Mesendoderm (in vitro differentiated cells): Measurements from ENCODE around the gene BMPR1B.
A peak's percentile ranks its signal among the peaks of the same experiment; 100 is the strongest.

Experiments used
- DNase-seq: peaks from one replicate; pipeline ENCODE4 v3.0.0; 2013
- H2AK5ac ChIP-seq: 2 replicates; pipeline ENCODE4 v1.6.1; 2013; ENCODE audit warnings: low read length, inconsistent platforms
- H2BK120ac ChIP-seq: 2 replicates; pipeline ENCODE4 v1.6.1; 2013; ENCODE audit warnings: low read depth, mild to moderate bottlenecking, low read length, moderate library complexity, mixed read lengths
- H2BK15ac ChIP-seq: replicated peaks from 2 replicates; pipeline ENCODE4 v1.6.1; 2013; ENCODE audit warnings: low read depth, mild to moderate bottlenecking, moderate library complexity
- H2BK5ac ChIP-seq: 2 replicates; pipeline ENCODE4 v1.6.1; 2013; ENCODE audit warnings: low read length, inconsistent platforms
- H3K18ac ChIP-seq: 2 replicates; pipeline ENCODE4 v1.6.1; 2013; ENCODE audit warnings: mild to moderate bottlenecking, low read length, mixed read lengths
- H3K23ac ChIP-seq: one replicate; pipeline ENCODE4 v1.6.1; 2013; ENCODE audit warnings: low read length
- H3K27ac ChIP-seq: 2 replicates; pipeline ENCODE4 v1.5.1; 2013; ENCODE audit warnings: low read depth, mild to moderate bottlenecking, inconsistent platforms, low read length, moderate library complexity
- H3K27me3 ChIP-seq: 2 replicates; pipeline ENCODE4 v1.6.1; 2013; ENCODE audit warnings: low read length, control low read depth, mild to moderate bottlenecking, inconsistent platforms; ENCODE audit not compliant: insufficient read depth, poor library complexity
- H3K36me3 ChIP-seq: 2 replicates; pipeline ENCODE4 v1.6.1; 2013; ENCODE audit warnings: low read length, inconsistent platforms; ENCODE audit not compliant: control insufficient read depth, insufficient read depth
- H3K4ac ChIP-seq: one replicate; pipeline ENCODE4 v1.6.1; 2013; ENCODE audit warnings: low read depth, mild to moderate bottlenecking, low read length, moderate library complexity
- H3K4me1 ChIP-seq: 2 replicates; pipeline ENCODE4 v1.6.1; 2013; ENCODE audit warnings: low read depth, low read length, inconsistent platforms; ENCODE audit not compliant: control insufficient read depth
- H3K4me2 ChIP-seq: 2 replicates; pipeline ENCODE4 v1.6.1; 2013; ENCODE audit warnings: low read length
- H3K4me3 ChIP-seq: 2 replicates; pipeline ENCODE4 v1.5.1; 2013; ENCODE audit warnings: mild to moderate bottlenecking, low read length
- H3K56ac ChIP-seq: one replicate; pipeline ENCODE4 v1.6.1; 2013; ENCODE audit warnings: low read length
- H3K79me1 ChIP-seq: 2 replicates; pipeline ENCODE4 v1.6.1; 2013; ENCODE audit warnings: low read length, inconsistent platforms
- H3K79me2 ChIP-seq: 2 replicates; pipeline ENCODE4 v1.6.1; 2013; ENCODE audit warnings: mild to moderate bottlenecking, low read length; ENCODE audit not compliant: control insufficient read depth, insufficient read depth
- H3K9ac ChIP-seq: 2 replicates; pipeline ENCODE4 v1.6.1; 2013; ENCODE audit warnings: low read length, inconsistent platforms
- H4K5ac ChIP-seq: one replicate; pipeline ENCODE4 v1.6.1; 2013; ENCODE audit warnings: low read length
- H4K8ac ChIP-seq: one replicate; pipeline ENCODE4 v1.6.1; 2013; ENCODE audit warnings: low read depth, mild to moderate bottlenecking, control low read depth, low read length, moderate library complexity
- WGBS: extraction: QIAGEN DNeasy Blood & Tissue Kit; methylation state at CpG from one replicate; pipeline ENCODE4 v1.1.7; 2013; ENCODE audit warnings: low lambda C conversion rate, missing lambda C conversion rate; ENCODE audit not compliant: insufficient coverage; ENCODE audit errors: extremely low coverage; 5-methylcytosine and 5-hydroxymethylcytosine counted together

The BMPR1B gene

GRCh38 chr4:94944726-94945125 is 187.0 kb downstream of the BMPR1B start:
- no peak overlapping the region for H3K23ac ChIP-seq
- H2BK5ac ChIP-seq, result no peak overlapping the region
- no peaks in the 10 kb centered on the region for H3K79me1 ChIP-seq
- peaks cover 9% of the 10 kb centered on the region for H3K4me1 ChIP-seq
- no peak overlapping the region for H4K8ac ChIP-seq
- H3K56ac ChIP-seq, result no peak overlapping the region
- no peak overlapping the region for H4K5ac ChIP-seq
- no peak overlapping the region for H2BK120ac ChIP-seq
- H3K79me2 ChIP-seq, result no peaks in the 10 kb centered on the region
- H3K18ac ChIP-seq, result no peak overlapping the region
- H3K9ac ChIP-seq, result no peak overlapping the region
- no CpG with 5 or more reads among the region's 2 CpGs for WGBS
- no peak overlapping the region for H2AK5ac ChIP-seq
- H3K4me2 ChIP-seq, result no peak overlapping the region
- H3K27ac ChIP-seq, result no peak overlapping the region
- no peak for DNase-seq
- no peaks in the 10 kb centered on the region for H3K27me3 ChIP-seq
- no peaks in the 10 kb centered on the region for H3K36me3 ChIP-seq
- no peak overlapping the region for H3K4ac ChIP-seq
- no peak overlapping the region for H2BK15ac ChIP-seq
- no peak overlapping the region for H3K4me3 ChIP-seq

GRCh38 chr4:94947681-94948108 is 189.9 kb downstream of the BMPR1B start:
- peak overlapping the region; percentile 45 for H2BK120ac ChIP-seq
- H4K8ac ChIP-seq, result no peak overlapping the region
- no peak overlapping the region for H2BK5ac ChIP-seq
- H2BK15ac ChIP-seq, result no peak overlapping the region
- no peak overlapping the region for H3K9ac ChIP-seq
- no peak overlapping the region for H4K5ac ChIP-seq
- no peaks in the 10 kb centered on the region for H3K79me1 ChIP-seq
- no peak overlapping the region for H3K18ac ChIP-seq
- no peak overlapping the region for H2AK5ac ChIP-seq
- H3K4me3 ChIP-seq, result no peak overlapping the region
- WGBS, result no CpG with 5 or more reads among the region's 4 CpGs
- H3K4me2 ChIP-seq, result no peak overlapping the region
- H3K4ac ChIP-seq, result no peak overlapping the region
- no peaks in the 10 kb centered on the region for H3K36me3 ChIP-seq
- no peaks in the 10 kb centered on the region for H3K27me3 ChIP-seq
- peaks cover 9% of the 10 kb centered on the region for H3K4me1 ChIP-seq
- no peak overlapping the region for H3K56ac ChIP-seq
- H3K23ac ChIP-seq, result no peak overlapping the region
- H3K79me2 ChIP-seq, result no peaks in the 10 kb centered on the region
- H3K27ac ChIP-seq, result no peak overlapping the region
- peak; percentile 87 for DNase-seq

GRCh38 chr4:94954251-94954650 is 196.5 kb downstream of the BMPR1B start:
- no peak overlapping the region for H3K9ac ChIP-seq
- DNase-seq, result no peak
- no CpG with 5 or more reads among the region's 2 CpGs for WGBS

GRCh38 chr4:94957030-94957429 is 199.3 kb downstream of the BMPR1B start:
- H2BK120ac ChIP-seq, result no peak overlapping the region
- no peak overlapping the region for H3K27ac ChIP-seq
- H3K23ac ChIP-seq, result no peak overlapping the region
- H3K4me2 ChIP-seq, result no peak overlapping the region
- WGBS, result no CpG with 5 or more reads among the region's 3 CpGs
- no peaks in the 10 kb centered on the region for H3K27me3 ChIP-seq
- H2BK15ac ChIP-seq, result no peak overlapping the region
- H3K79me1 ChIP-seq, result no peaks in the 10 kb centered on the region
- H3K36me3 ChIP-seq, result no peaks in the 10 kb centered on the region
- no peak overlapping the region for H3K4ac ChIP-seq
- no peak overlapping the region for H2BK5ac ChIP-seq
- no peak overlapping the region for H4K8ac ChIP-seq
- H3K4me3 ChIP-seq, result no peak overlapping the region
- H3K4me1 ChIP-seq, result no peaks in the 10 kb centered on the region
- H3K79me2 ChIP-seq, result no peaks in the 10 kb centered on the region
- no peak overlapping the region for H3K18ac ChIP-seq
- no peak overlapping the region for H3K9ac ChIP-seq
- no peak overlapping the region for H4K5ac ChIP-seq
- DNase-seq, result peak; percentile 77
- H3K56ac ChIP-seq, result no peak overlapping the region
- H2AK5ac ChIP-seq, result no peak overlapping the region

More at GRCh38 chr4:94954251-94954650, 196.5 kb downstream of the BMPR1B start:
- Histone ChIP-seq H3K4ac (no peak overlapping the region), H3K36me3 (no peaks in the 10 kb centered on the region), H3K27ac (no peak overlapping the region), H3K56ac (no peak overlapping the region), H4K8ac (no peak overlapping the region), H3K4me3 (no peak overlapping the region), H2BK15ac (no peak overlapping the region), H2BK5ac (no peak overlapping the region), H3K27me3 (no peaks in the 10 kb centered on the region), H3K18ac (no peak overlapping the region), H3K23ac (no peak overlapping the region), H2AK5ac (no peak overlapping the region), H3K4me1 (no peaks in the 10 kb centered on the region), H3K79me2 (no peaks in the 10 kb centered on the region), H4K5ac (no peak overlapping the region), H3K4me2 (no peak overlapping the region), H2BK120ac (no peak overlapping the region), H3K79me1 (no peaks in the 10 kb centered on the region)

- WGBS, result no CpG with 5 or more reads among the region's 1 CpG
- Histone ChIP-seq H2AK5ac (no peak overlapping the region), H3K56ac (no peak overlapping the region), H3K4me2 (no peak overlapping the region), H3K79me1 (no peaks in the 10 kb centered on the region), H3K4me3 (no peak overlapping the region), H2BK15ac (no peak overlapping the region), H3K4me1 (no peaks in the 10 kb centered on the region), H3K23ac (no peak overlapping the region), H3K27ac (no peak overlapping the region), H3K18ac (no peak overlapping the region), H3K4ac (no peak overlapping the region), H2BK120ac (no peak overlapping the region), H3K79me2 (no peaks in the 10 kb centered on the region), H4K5ac (no peak overlapping the region), H4K8ac (no peak overlapping the region), H3K36me3 (no peaks in the 10 kb centered on the region), H2BK5ac (no peak overlapping the region), H3K9ac (no peak overlapping the region), H3K27me3 (no peaks in the 10 kb centered on the region)
- no peak for DNase-seq
Observed at GRCh38 chr4:94959307-94959706, 201.6 kb downstream of the BMPR1B start.

- Histone ChIP-seq H3K36me3 (no peaks in the 10 kb centered on the region), H2BK120ac (no peak overlapping the region), H3K4me3 (no peak overlapping the region), H3K23ac (no peak overlapping the region), H2AK5ac (no peak overlapping the region), H3K79me1 (no peaks in the 10 kb centered on the region), H3K18ac (no peak overlapping the region), H3K27me3 (no peaks in the 10 kb centered on the region), H3K79me2 (no peaks in the 10 kb centered on the region), H3K4ac (no peak overlapping the region), H3K4me2 (no peak overlapping the region), H3K56ac (peak overlapping the region; percentile 7), H3K4me1 (no peaks in the 10 kb centered on the region), H3K27ac (no peak overlapping the region), H3K9ac (no peak overlapping the region), H2BK15ac (no peak overlapping the region), H4K8ac (no peak overlapping the region), H2BK5ac (no peak overlapping the region), H4K5ac (no peak overlapping the region)
- WGBS, result no CpG with 5 or more reads among the region's 1 CpG
- DNase-seq, result no peak
Observed at GRCh38 chr4:94960708-94961107, 203.0 kb downstream of the BMPR1B start.
